RPMI7951 (cell line): ENCODE results near the gene MYH9. TPM values are rescaled to one million over a fixed set of nuclear protein-coding genes. Genes with fewer than 3 reads are reported as not detected.
A peak's percentile ranks its signal among the peaks of the same experiment; 100 is the strongest.
"Not testable (repeated sequence)": the region's sequence is repeated elsewhere in the genome, so short reads cannot be mapped to it uniquely, and the experiment has no call there.

Source experiments
- DNase-seq: peaks from one replicate; pipeline ENCODE4 v3.0.0-alpha.2; 2012; ENCODE audit warnings: low read depth
- total RNA-seq: library from RNA; depleted of rRNA; stranded (reverse); fragments of >200 nt; shearing (Covaris generic); gene quantifications from 2 replicates; pipeline ENCODE4 v1.2.3, GENCODE V29; 2014

MYH9 gene
- total RNA-seq, 1 experiment from 2014 or later, result 260 TPM

- DNase-seq, result no peak
These were observed 91.1 kb downstream of the MYH9 start for GRCh38 chr22:36296690-36297089.

GRCh38 chr22:36295247-36295646 is 92.5 kb downstream of the MYH9 start:
- no peak for DNase-seq

- no peak for DNase-seq
These were observed 93.0 kb downstream of the MYH9 start for GRCh38 chr22:36294801-36295200.

- no peak for DNase-seq
These were observed 93.5 kb downstream of the MYH9 start for GRCh38 chr22:36294293-36294620.

GRCh38 chr22:36293606-36294292 is 94.0 kb downstream of the MYH9 start:
- no peak for DNase-seq

GRCh38 chr22:36292823-36293530 is 94.8 kb downstream of the MYH9 start:
- DNase-seq, result no peak

GRCh38 chr22:36291831-36292740 is 95.7 kb downstream of the MYH9 start:
- no peak for DNase-seq

GRCh38 chr22:36290391-36291075 is 97.2 kb downstream of the MYH9 start:
- DNase-seq, result not testable (repeated sequence)

- DNase-seq, result not testable (repeated sequence)
These were observed 97.8 kb downstream of the MYH9 start for GRCh38 chr22:36289948-36290371.

GRCh38 chr22:36289406-36289870 is 98.3 kb downstream of the MYH9 start:
- no peak for DNase-seq

- DNase-seq, result no peak
These were observed 99.0 kb downstream of the MYH9 start for GRCh38 chr22:36288571-36289405.

GRCh38 chr22:36287881-36288515 is 99.8 kb downstream of the MYH9 start:
- no peak for DNase-seq

- peak; percentile 59 for DNase-seq
These were observed 101.4 kb downstream of the MYH9 start for GRCh38 chr22:36286096-36286957.

GRCh38 chr22:36285545-36285944 is 102.2 kb downstream of the MYH9 start:
- no peak for DNase-seq

- no peak for DNase-seq
These were observed 102.8 kb downstream of the MYH9 start for GRCh38 chr22:36285017-36285416.

GRCh38 chr22:36284171-36284571 is 103.6 kb downstream of the MYH9 start:
- no peak for DNase-seq

GRCh38 chr22:36282328-36282831 is 105.4 kb downstream of the MYH9 start:
- no peak for DNase-seq

GRCh38 chr22:36281781-36282327 is 105.9 kb downstream of the MYH9 start:
- no peak for DNase-seq

GRCh38 chr22:36280379-36280778 is 107.4 kb downstream of the MYH9 start:
- DNase-seq, result no peak
